Upper lobe of left lung (tissue), 6 donors: ENCODE data around the gene IFITM5. TPM values are rescaled to one million over a fixed set of nuclear protein-coding genes. Genes with fewer than 3 reads are reported as not detected.
"Not testable (repeated sequence)": the region's sequence is repeated elsewhere in the genome, so short reads cannot be mapped to it uniquely, and the experiment has no call there.

Experiments used
- ATAC-seq, 2 donors: fragments of 200-7000 bp; cut with Tn5 transposase; one replicate each; pipeline ENCODE4 v1.9.1; 2022; ENCODE audit warnings: mild to moderate bottlenecking in 2 of 2, moderate library complexity in 2 of 2; ENCODE audit not compliant: low FRiP score in 2 of 2
- DNase-seq, 2 donors: peaks; one replicate each; pipeline ENCODE4 v3.0.0-alpha.2; 2019 to 2020
- H3K27ac ChIP-seq, 4 donors: fragments of 200-600 bp; sonication (generic); one replicate each; pipeline ENCODE4 v1.5.1; 2016 to 2019
- H3K27me3 ChIP-seq, 4 donors: fragments of 200-600 bp; sonication (generic); one replicate each; pipeline ENCODE4 v1.5.1; 2017 to 2019
- H3K36me3 ChIP-seq, 4 donors: fragments of 200-600 bp; sonication (generic); one replicate each; pipeline ENCODE4 v1.5.1; 2016 to 2019
- H3K4me1 ChIP-seq, 4 donors: fragments of 200-600 bp; sonication (generic); one replicate each; pipeline ENCODE4 v1.5.1; 2018 to 2019
- H3K4me3 ChIP-seq, 4 donors: fragments of 200-600 bp; sonication (generic); one replicate each; pipeline ENCODE4 v1.5.1; 2017 to 2019; ENCODE audit warnings: mild to moderate bottlenecking in 2 of 4, moderate library complexity in 1 of 4
- H3K9me3 ChIP-seq, 4 donors: fragments of 200-600 bp; sonication (generic); one replicate each; pipeline ENCODE4 v1.5.1; 2018 to 2019
- CTCF ChIP-seq, 6 experiments: fragments of 450-650 bp in 4 of 6; fragments of 200-600 bp in 2 of 6; sonication (generic) in 2 of 6; IDR thresholded peaks; one replicate each; pipeline ENCODE4 v1.5.1; 2016 to 2019; ENCODE audit warnings: antibody characterized with exemption in 6 of 6
- EP300 ChIP-seq, 4 donors: sonication (generic); formaldehyde crosslinking; IDR thresholded peaks; one replicate each; pipeline ENCODE4 v1.5.1; 2017; ENCODE audit warnings: antibody characterized with exemption in 4 of 4, control low read depth in 2 of 4
- POLR2A ChIP-seq, 4 donors: fragments of 450-650 bp; IDR thresholded peaks; one replicate each; pipeline ENCODE4 v1.5.1; 2016 to 2017; ENCODE audit warnings: antibody characterized with exemption in 4 of 4, mild to moderate bottlenecking in 2 of 4
- POLR2AphosphoS5 ChIP-seq, 2 donors: sonication (generic); formaldehyde crosslinking; IDR thresholded peaks; one replicate each; pipeline ENCODE4 v1.5.1; 2017; ENCODE audit warnings: antibody characterized with exemption in 2 of 2
- WGBS, 2 donors: methylation state at CpG; one replicate each; pipeline ENCODE4 v1.1.5; 2017 to 2018; 5-methylcytosine and 5-hydroxymethylcytosine counted together
- total RNA-seq, 6 donors: library from RNA; depleted of rRNA in 4 of 6; stranded (reverse); fragments of >200 nt in 4 of 6; gene quantifications; one replicate each; pipeline versions ENCODE4 v1.1.0 to v1.2.1, GENCODE V29; 2016 to 2021
- donor health status: DM: no; HTN: no; CAD: no; lungs with moderate emphysema.
- donor health status: DM: no; HTN: yes; CAD: no; lungs with severe emphysema.

The IFITM5 gene
- total RNA-seq, 6 donors from 2014 or later: not detected

- H3K27ac ChIP-seq: peak overlapping the region; percentile 91 to 92 (median 92)
- TF ChIP-seq CTCF (IDR thresholded peaks at IDR 0.05): no peak
- peak in 1 of 4 donors; percentile 6 for TF ChIP-seq POLR2A (IDR thresholded peaks at IDR 0.05)
- H3K9me3 ChIP-seq: peaks cover 0 to 4% (median 0%) of the 10 kb centered on the region in 4 donors
- 89 to 93% methylated on average over 9 to 18 of the region's 18 CpGs for WGBS, 2 donors
- no peak overlapping the region for H3K4me3 ChIP-seq
- H3K27me3 ChIP-seq: no peaks in the 10 kb centered on the region
- H3K36me3 ChIP-seq: no peaks in the 10 kb centered on the region
- H3K4me1 ChIP-seq: peaks cover 11 to 26% (median 12%) of the 10 kb centered on the region in 4 donors
- no peak for ATAC-seq
- no peak for DNase-seq
These were observed 28.6 kb downstream of the IFITM5 start for GRCh38 chr11:270451-271318.

DNA sequence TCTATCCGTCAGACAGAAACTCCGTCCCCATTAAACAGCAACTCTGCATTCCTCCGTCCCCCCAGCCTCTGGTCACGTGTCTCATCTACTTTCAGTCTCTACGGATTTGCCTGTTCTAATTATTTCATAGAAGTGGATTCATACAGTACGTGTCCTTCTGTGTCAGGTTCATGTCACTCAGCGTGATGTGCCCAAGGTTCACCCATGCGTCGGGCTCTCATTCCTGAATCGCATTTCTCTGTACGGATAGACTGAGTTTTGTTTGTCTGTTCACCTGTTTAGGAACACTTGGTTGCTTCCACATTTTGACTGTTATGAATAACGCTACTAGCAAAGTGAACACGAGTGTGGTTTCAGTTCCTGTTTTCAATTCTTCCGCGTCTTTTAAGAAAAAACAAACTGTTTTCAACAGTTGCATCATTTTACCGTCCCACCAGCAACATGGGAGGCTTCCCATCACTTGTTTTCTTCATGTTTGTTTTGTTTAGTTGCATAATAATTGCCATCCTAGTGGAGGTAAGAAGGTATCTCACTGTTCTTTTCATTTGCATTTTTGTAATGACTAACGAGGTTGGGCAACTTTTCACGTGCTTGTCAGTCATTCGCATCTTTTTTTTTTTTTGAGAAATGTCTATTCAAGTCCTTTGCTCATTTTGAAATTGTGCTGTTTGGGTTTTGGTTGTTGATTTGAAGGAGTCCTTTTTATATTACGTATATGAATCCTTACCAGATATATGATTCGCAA lies 30.0 kb downstream of the IFITM5 start:
- Histone ChIP-seq H3K36me3 (no peaks in the 10 kb centered on the region), H3K4me1 (peaks cover 11 to 26% (median 12%) of the 10 kb centered on the region in 4 donors), H3K9me3 (peaks cover 0 to 4% (median 0%) of the 10 kb centered on the region in 4 donors), H3K27ac (peak overlapping the region; percentile 91 to 92 (median 92)), H3K4me3 (peak overlapping the region in 3 of 4 donors; percentile 36 to 46 (median 44)), H3K27me3 (no peaks in the 10 kb centered on the region)
- DNase-seq (no peak), ATAC-seq (peak; percentile 58 to 62)
- TF ChIP-seq CTCF (IDR thresholded peaks at IDR 0.05) (peak in 5 of 6 experiments; percentile 23 to 74 (median 49)), EP300 (IDR thresholded peaks at IDR 0.05) (peak; percentile 54 to 82 (median 70)), POLR2AphosphoS5 (IDR thresholded peaks at IDR 0.05) (peak in 1 of 2 donors; percentile 73), POLR2A (IDR thresholded peaks at IDR 0.05) (peak in 1 of 4 donors; percentile 47)
- 25 to 31% methylated on average over 21 of the region's 21 CpGs for WGBS, 2 donors

- WGBS, 2 donors: 22 to 25% methylated on average over 16 of the region's 16 CpGs
- TF ChIP-seq CTCF (IDR thresholded peaks at IDR 0.05): peak in 1 of 6 experiments; percentile 42
- TF ChIP-seq EP300 (IDR thresholded peaks at IDR 0.05): peak in 2 of 4 donors; percentile 69 to 71
- peak in 1 of 4 donors; percentile 36 for TF ChIP-seq POLR2A (IDR thresholded peaks at IDR 0.05)
- peak; percentile 70 to 81 for TF ChIP-seq POLR2AphosphoS5 (IDR thresholded peaks at IDR 0.05)
These were observed 30.6 kb downstream of the IFITM5 start for GRCh38 chr11:268716-269145.

DNA sequence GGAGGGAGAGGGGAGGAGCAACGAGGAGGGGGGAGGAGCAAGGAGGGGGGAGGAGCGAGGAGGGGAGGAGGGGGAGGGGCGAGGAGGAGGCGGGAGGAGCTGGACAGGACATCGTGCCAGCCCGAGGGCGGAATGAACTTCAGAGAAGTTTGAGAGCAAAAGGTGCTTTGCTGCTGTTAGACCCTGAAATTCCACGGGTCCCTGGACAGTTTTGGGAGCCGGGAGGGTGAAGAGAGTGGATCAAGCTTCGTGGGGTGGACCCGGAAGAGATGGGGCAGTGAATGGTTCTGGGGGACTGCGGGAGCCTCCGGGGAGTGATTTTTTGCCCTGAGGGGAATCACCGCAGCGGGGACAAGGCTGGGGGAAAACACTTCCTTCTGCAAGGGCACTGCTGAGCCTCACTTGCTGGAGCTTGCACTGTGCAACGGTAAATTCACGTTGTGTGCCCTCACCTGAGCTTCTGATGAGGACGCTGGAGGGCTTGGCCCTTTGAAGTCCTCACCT lies 31.8 kb downstream of the IFITM5 start:
- Histone ChIP-seq H3K27me3 (no peaks in the 10 kb centered on the region), H3K4me3 (peak overlapping the region in 3 of 4 donors; percentile 36 to 46 (median 44)), H3K36me3 (no peaks in the 10 kb centered on the region), H3K27ac (peak overlapping the region; percentile 91 to 92 (median 92)), H3K9me3 (peaks cover 0 to 4% (median 0%) of the 10 kb centered on the region in 4 donors), H3K4me1 (peaks cover 11 to 26% (median 12%) of the 10 kb centered on the region in 4 donors)
- TF ChIP-seq POLR2A (IDR thresholded peaks at IDR 0.05) (peak in 1 of 4 donors; percentile 70), POLR2AphosphoS5 (IDR thresholded peaks at IDR 0.05) (peak; percentile 18 to 27), EP300 (IDR thresholded peaks at IDR 0.05) (no peak)
- DNase-seq: peak in 1 of 2 donors; percentile 79
- peak; percentile 60 to 63 for ATAC-seq
- 32 to 50% methylated on average over 11 to 15 of the region's 18 CpGs for WGBS, 2 donors

More at GRCh38 chr11:268716-269145, 30.6 kb downstream of the IFITM5 start:
- peak overlapping the region in 3 of 4 donors; percentile 36 to 46 (median 44) for H3K4me3 ChIP-seq
- H3K4me1 ChIP-seq: peaks cover 11 to 26% (median 12%) of the 10 kb centered on the region in 4 donors
- H3K36me3 ChIP-seq, H3K27me3 ChIP-seq, H3K9me3 ChIP-seq: not testable (repeated sequence)
- DNase-seq (peak in 1 of 2 donors; percentile 82), ATAC-seq (peak; percentile 84 to 91)
- peak overlapping the region; percentile 91 to 92 (median 92) for H3K27ac ChIP-seq
